GM12891 (cell line): Measurements from ENCODE around the gene EVC2.

Experiments used
- DNase-seq: peaks from one replicate; pipeline ENCODE4 v3.0.0; 2011; ENCODE audit warnings: low spot score; ENCODE audit not compliant: insufficient read length
- FAIRE-seq: peaks from 2 replicates; lab custom pipeline; 2011; peaks lifted over from hg19 to GRCh38; lab: Jason Lieb, UNC
- PAX5 ChIP-seq: IDR thresholded peaks from 2 replicates; pipeline ENCODE4 v1.6.1; 2011; ENCODE audit warnings: low read length, moderate library complexity, mild to moderate bottlenecking; ENCODE audit not compliant: insufficient read depth, severe bottlenecking
- POLR2A ChIP-seq: IDR thresholded peaks from 2 replicates; pipeline ENCODE4 v1.6.1; 2011; ENCODE audit warnings: low read depth, low read length, control low read depth
- POLR2AphosphoS5 ChIP-seq: IDR thresholded peaks from 2 replicates; pipeline ENCODE4 v1.6.1; 2011; ENCODE audit warnings: low read depth, low read length, control low read depth
- POU2F2 ChIP-seq: IDR thresholded peaks from 2 replicates; pipeline ENCODE4 v1.6.1; 2011; ENCODE audit warnings: low read depth, mild to moderate bottlenecking, control low read depth, low read length, moderate library complexity
- SPI1 ChIP-seq: IDR thresholded peaks from 2 replicates; pipeline ENCODE4 v1.6.1; 2011; ENCODE audit warnings: low read depth, low read length, control low read depth
- TAF1 ChIP-seq: IDR thresholded peaks from 2 replicates; pipeline ENCODE4 v1.6.1; 2011; ENCODE audit warnings: low read depth, low read length, control low read depth

EVC2 gene

DNA sequence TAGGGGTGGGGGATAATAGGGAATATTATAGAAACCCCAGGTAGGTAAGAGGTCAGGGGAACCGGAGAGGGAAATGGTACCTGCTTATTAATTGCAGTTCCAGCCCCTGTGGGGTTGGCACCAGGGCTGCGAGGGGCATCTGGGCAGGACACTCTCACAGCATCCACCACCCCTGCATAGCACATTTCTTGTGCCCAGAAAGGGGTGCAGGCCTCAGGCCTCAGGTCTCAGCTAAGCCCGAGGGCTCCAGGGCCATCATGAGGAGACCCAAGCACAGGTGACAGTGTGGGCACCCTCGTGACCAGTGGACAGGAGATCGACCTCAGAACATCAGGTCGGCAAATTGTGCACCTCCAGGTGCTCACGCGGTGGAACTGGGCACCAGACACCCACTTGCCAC lies 164.7 kb downstream of the EVC2 start:
- FAIRE-seq (no peak), DNase-seq (no peak)
- TF ChIP-seq TAF1 (no peak), POU2F2 (no peak), SPI1 (no peak)

DNA sequence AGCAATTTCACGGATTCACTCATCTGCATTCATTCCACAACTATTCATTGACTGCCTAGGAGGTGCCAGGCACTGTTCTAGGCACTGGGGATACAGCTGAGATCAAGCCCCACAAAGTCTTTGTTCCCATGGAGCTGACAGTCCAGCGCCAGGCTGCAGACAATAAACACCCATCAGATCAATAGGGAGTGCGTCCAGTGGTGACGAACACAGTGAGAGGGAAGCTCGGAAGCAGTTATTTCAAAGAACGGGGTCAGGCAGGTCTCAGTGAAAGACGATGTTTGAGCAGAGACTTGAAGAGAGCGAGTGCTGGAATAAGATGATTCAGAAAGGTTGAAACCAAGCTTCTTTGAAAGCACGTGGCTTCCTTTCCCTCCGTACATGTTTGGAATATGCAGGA lies 167.2 kb downstream of the EVC2 start:
- no peak for DNase-seq
- TF ChIP-seq TAF1 (no peak), POLR2AphosphoS5 (no peak), PAX5 (no peak), SPI1 (no peak), POLR2A (no peak), POU2F2 (no peak)
- FAIRE-seq: no peak

- no peak for TF ChIP-seq POU2F2
- FAIRE-seq (no peak), DNase-seq (no peak)
Observed at GRCh38 chr4:5539584-5539983, 168.8 kb downstream of the EVC2 start.

DNA sequence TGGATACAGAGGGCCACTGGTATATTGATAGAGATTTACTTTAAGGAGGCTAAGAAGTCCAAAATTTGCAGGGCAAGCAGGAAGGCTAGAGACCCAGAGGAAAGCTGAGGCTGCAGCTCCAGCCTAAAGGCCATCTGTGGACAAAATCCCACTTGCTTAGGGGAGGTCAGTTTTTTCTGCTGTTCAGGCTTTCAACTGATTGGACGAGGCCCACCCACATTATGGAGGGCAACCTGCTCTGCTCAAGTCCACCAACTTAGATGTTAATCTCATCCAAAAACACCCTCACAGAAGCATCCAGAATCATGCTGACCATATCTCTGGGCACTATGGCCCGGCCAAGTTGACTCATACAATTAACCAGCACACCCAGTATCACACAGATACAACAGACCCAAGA lies 176.3 kb downstream of the EVC2 start:
- DNase-seq (no peak), FAIRE-seq (no peak)
- no peak for TF ChIP-seq POU2F2

DNA sequence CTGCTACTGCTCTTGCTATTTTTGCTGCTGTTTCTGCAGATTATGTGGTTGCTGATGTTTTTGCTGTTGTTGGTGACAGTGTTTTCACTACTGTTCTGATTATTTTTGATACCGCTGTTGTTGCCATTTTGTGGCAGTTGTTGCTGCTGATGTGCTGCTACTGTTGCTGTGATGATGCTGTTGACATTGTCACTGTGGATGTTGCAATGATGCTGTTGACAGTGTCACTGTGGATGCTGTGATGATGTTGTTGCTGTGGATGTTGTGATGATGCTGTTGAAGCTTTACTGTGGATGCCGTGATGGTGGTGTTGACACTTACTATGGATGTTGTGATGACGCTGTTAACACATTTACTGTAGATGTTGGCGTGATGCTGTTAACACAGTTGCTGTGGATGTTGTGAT lies 180.3 kb downstream of the EVC2 start:
- FAIRE-seq (no peak), DNase-seq (no peak)
- no peak for TF ChIP-seq PAX5
- TF ChIP-seq POLR2A: no peak
- TF ChIP-seq SPI1: no peak
- no peak for TF ChIP-seq TAF1
- TF ChIP-seq POU2F2: no peak
- TF ChIP-seq POLR2AphosphoS5: no peak

GRCh38 chr4:5527211-5527610 lies 181.1 kb downstream of the EVC2 start:
- no peak for TF ChIP-seq PAX5
- DNase-seq: no peak

DNA sequence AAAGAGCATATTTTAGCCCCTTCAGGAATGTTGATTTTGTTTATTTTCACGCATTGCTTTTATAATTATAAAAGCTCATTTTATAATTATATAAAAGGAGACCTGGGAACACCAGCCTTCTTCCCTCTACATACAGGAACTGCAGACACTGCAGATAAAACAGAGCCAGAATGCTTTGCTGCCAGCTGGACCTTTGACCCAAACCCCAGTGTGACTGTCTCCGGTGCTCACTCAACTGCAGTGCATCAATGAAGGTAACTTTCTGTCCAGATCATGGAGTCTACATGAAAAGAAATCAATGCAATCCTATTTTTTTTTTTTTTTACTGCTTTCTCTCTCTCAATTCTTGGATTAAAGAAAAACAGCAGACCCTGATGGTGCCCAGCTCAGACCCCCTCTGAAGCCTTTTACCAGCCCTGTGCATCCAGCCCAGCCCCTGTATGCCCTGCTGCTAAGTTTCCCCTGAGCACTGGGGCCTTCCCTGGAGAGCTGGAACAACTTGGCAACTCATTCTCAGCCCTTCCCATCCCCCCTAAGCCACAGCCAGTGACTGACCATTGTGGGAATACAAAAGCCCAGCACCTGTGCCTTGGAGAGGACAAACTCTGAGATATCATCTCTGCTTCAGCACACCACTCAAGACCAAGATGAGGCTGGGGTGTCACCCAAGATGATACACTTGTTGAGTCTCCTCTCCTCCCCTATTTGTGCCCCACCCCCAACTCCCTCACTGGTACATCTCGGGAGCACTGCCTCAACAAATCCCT lies 182.1 kb downstream of the EVC2 start:
- no peak for DNase-seq
- FAIRE-seq: no peak
- no peak for TF ChIP-seq PAX5

More at GRCh38 chr4:5527211-5527610, 181.1 kb downstream of the EVC2 start:
- no peak for FAIRE-seq

DNA sequence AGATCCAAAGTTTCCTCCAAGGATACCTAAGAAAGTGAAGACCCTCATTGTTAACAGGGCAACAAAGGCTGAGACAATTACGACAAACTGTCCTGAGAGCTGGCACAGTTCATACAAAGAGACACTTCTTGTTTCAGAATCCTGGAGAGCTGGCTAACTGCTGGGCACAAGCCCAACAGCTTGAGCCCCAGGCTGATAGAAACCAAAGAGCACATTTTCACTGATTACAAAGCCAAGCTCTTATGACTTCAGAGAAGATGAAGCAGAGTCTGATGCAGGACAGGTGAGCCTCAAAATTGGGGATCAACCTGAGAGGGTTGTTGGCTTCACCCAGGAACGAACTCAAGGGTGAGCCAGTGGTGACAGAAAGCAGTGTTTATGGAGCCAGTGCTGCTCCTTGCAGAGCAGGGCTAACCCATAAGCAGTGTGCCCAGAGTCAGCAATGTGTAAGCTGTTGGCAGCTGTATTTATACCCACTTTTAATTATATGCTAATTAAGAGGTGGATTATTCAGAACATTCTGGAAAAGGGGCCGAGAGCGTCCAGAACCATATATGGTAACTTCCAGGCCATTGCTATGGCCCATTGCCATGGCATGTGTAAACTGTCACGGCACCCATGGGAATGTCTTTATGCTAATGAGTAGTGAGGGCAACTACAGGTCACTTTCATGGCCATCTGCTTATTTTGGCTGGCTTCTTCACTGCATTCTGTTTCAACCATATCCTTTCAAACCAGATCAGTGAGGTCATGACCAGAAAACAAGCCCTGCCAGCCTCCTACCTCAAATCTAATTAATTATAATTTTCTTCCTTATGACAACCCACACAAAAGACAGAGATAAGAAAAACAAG lies 183.7 kb downstream of the EVC2 start:
- DNase-seq: no peak
- FAIRE-seq: no peak
- TF ChIP-seq SPI1 (no peak), TAF1 (no peak), PAX5 (no peak), POLR2AphosphoS5 (no peak), POLR2A (no peak), POU2F2 (no peak)

DNA sequence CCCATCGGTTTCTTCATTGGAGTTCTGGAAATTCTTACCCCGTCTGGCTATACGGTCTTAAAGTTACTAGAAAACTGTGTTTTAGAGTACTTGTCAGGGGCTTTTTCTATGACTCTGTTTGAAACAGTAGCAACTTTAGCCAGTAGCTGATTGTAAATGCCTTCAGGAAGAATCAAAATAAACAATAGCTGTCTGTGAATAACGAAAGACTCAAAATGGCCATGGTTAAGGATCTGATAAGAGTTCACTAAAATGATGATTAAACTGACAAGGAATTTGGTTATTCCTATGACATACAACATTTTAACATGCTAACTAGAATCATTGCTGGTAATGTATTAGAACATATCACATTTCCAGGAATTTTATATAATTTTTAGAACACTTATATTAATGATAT lies 191.0 kb downstream of the EVC2 start:
- no peak for DNase-seq
- FAIRE-seq: no peak
- TF ChIP-seq POLR2AphosphoS5 (no peak), TAF1 (no peak), SPI1 (no peak), PAX5 (no peak), POLR2A (no peak), POU2F2 (no peak)

DNA sequence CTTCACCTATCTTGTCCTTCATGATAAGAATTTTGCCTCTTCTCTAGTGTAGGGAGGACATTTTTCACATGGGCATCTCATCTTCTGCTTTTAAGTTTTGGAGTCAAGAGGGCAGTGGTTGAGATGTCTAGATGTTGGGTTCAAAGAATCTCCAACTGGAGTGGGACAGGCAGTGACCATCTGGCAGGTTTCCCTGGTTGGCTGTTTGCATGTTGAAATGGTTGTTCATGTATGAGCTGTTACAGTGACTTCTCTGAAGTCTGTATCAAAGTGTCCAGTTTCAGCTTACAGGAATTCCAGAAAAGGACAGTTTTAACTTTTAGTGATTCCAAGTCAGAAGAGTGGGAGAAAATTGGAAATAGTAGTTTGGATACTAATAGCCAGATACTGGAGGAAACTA lies 192.7 kb downstream of the EVC2 start:
- no peak for TF ChIP-seq TAF1
- no peak for TF ChIP-seq POLR2A
- no peak for TF ChIP-seq SPI1
- no peak for TF ChIP-seq POU2F2
- no peak for TF ChIP-seq PAX5
- TF ChIP-seq POLR2AphosphoS5: no peak
- DNase-seq (no peak), FAIRE-seq (no peak)
